GM12878 (cell line): ENCODE measurements around the gene VEGFA. TPM values are rescaled to one million over a fixed set of nuclear protein-coding genes. Genes with fewer than 3 reads are reported as not detected.

Experiments used
- ATAC-seq: fragments of 200-7000 bp; cut with Tn5 transposase; 3 replicates; pipeline ENCODE4 v1.9.1; 2020; ENCODE audit warnings: mild to moderate bottlenecking, moderate library complexity
- BruUV-seq: library from RNA; stranded (reverse); fragments of 400-500 nt; replicated peaks from 2 replicates; lab custom pipeline; 2021; lab: Mats Ljungman, UMichigan
- CTCF ChIA-PET: fragments of 300-600 bp; sonication (Branson Sonifier 250); formaldehyde crosslinking; extraction: SDS; loops from one replicate; lab custom pipeline; 2021; ENCODE audit warnings: inconsistent platforms; lab: Yijun Ruan, JAX
- POLR2A ChIA-PET: fragments of 350-600 bp; formaldehyde crosslinking; extraction: SDS; loops from one replicate; lab custom pipeline; 2021; ENCODE audit warnings: inconsistent platforms; lab: Charles Lee
- RAD21 ChIA-PET: fragments of 300-600 bp; sonication (Branson Sonifier 250); formaldehyde crosslinking; loops from one replicate; lab custom pipeline; 2023; ENCODE audit warnings: antibody characterized with exemption; ENCODE audit not compliant: unreplicated experiment; lab: Charles Lee
- SMC1A ChIA-PET: fragments of 300-600 bp; sonication (Branson Sonifier 250); formaldehyde crosslinking; loops from one replicate; lab custom pipeline; 2023; ENCODE audit not compliant: unreplicated experiment, uncharacterized antibody; lab: Charles Lee
- DNase-seq: peaks from one replicate; pipeline ENCODE4 v3.0.0-alpha.2; 2011; ENCODE audit warnings: low read depth, low spot score
- FAIRE-seq: peaks from 3 replicates; lab custom pipeline; 2011; peaks lifted over from hg19 to GRCh38; lab: Jason Lieb, UNC
- H2AFZ ChIP-seq: 2 replicates; pipeline ENCODE4 v1.6.0; 2011; ENCODE audit warnings: low read depth, low read length, control low read depth; ENCODE audit not compliant: control insufficient read depth
- H3K27ac ChIP-seq: 2 replicates; pipeline ENCODE4 v1.5.1; 2011; ENCODE audit warnings: control low read depth; ENCODE audit not compliant: control insufficient read depth, insufficient read depth
- H3K27me3 ChIP-seq, 2 experiments: replicated peaks in 1 of 2; 2 replicates each; pipeline versions ENCODE4 v1.6.0 to v1.6.1; 2011; ENCODE audit warnings: low read length in 1 of 2; ENCODE audit not compliant: control insufficient read depth in 2 of 2, insufficient read depth in 2 of 2
- H3K36me3 ChIP-seq, 2 experiments: 2 replicates each; pipeline ENCODE4 v1.5.1; 2011; ENCODE audit warnings: low read length in 1 of 2; ENCODE audit not compliant: control insufficient read depth in 2 of 2, insufficient read depth in 2 of 2
- H3K4me1 ChIP-seq: 2 replicates; pipeline ENCODE4 v1.6.1; 2011; ENCODE audit warnings: mild to moderate bottlenecking, low read length, moderate library complexity, mixed read lengths; ENCODE audit not compliant: control insufficient read depth, insufficient read depth
- H3K4me2 ChIP-seq: 2 replicates; pipeline ENCODE4 v1.6.0; 2011; ENCODE audit warnings: control low read depth; ENCODE audit not compliant: control insufficient read depth, insufficient read depth
- H3K4me3 ChIP-seq: fragments of 200-600 bp; sonication (generic); 2 replicates; pipeline ENCODE4 v1.5.1; 2016
- H3K79me2 ChIP-seq: 2 replicates; pipeline ENCODE4 v1.6.0; 2011; ENCODE audit warnings: low read length; ENCODE audit not compliant: control insufficient read depth, insufficient read depth
- H3K9ac ChIP-seq: 2 replicates; pipeline ENCODE4 v1.8.0; 2011; ENCODE audit warnings: low read length, control low read depth, mixed read lengths; ENCODE audit not compliant: control insufficient read depth, insufficient read depth
- H3K9me3 ChIP-seq: replicated peaks from 3 replicates; pipeline ENCODE4 v1.5.1; 2011; ENCODE audit warnings: mild to moderate bottlenecking, low read length; ENCODE audit not compliant: control insufficient read depth, insufficient read depth
- H4K20me1 ChIP-seq: 2 replicates; pipeline ENCODE4 v1.6.0; 2011; ENCODE audit not compliant: control insufficient read depth, insufficient read depth
- ATF3 ChIP-seq: IDR thresholded peaks from 2 replicates; pipeline ENCODE4 v1.6.1; 2011; ENCODE audit warnings: low read depth, mild to moderate bottlenecking, low read length, moderate library complexity, borderline replicate concordance; ENCODE audit errors: extremely low read depth
- HDAC6 ChIP-seq: fragments of 200-600 bp; sonication (generic); IDR thresholded peaks from one replicate; pipeline ENCODE4 v1.8.0; 2017; ENCODE audit warnings: antibody characterized with exemption; ENCODE audit not compliant: unreplicated experiment
- KAT2A ChIP-seq: conservative IDR thresholded peaks from 2 replicates; pipeline ENCODE4 v1.6.1; 2011; ENCODE audit warnings: low read depth, low read length; ENCODE audit not compliant: control insufficient read depth
- MTA2 ChIP-seq: fragments of 450-650 bp; IDR thresholded peaks from 2 replicates; pipeline ENCODE4 v1.6.1; 2016; ENCODE audit warnings: low read depth, mild to moderate bottlenecking, moderate library complexity
- MTA3 ChIP-seq: IDR thresholded peaks from 2 replicates; pipeline ENCODE4 v1.6.1; 2012; ENCODE audit warnings: low read length, inconsistent platforms, borderline replicate concordance
- NFYA ChIP-seq: IDR thresholded peaks from 2 replicates; pipeline ENCODE4 v1.6.1; 2011; ENCODE audit warnings: low read depth, mild to moderate bottlenecking, low read length, improper control_type of control experiment, borderline replicate concordance
- NR2C1 ChIP-seq: fragments of 450-650 bp; IDR thresholded peaks from 2 replicates; pipeline ENCODE4 v1.6.1; 2017; ENCODE audit warnings: antibody characterized with exemption, mild to moderate bottlenecking, moderate library complexity
- PBX3 ChIP-seq: IDR thresholded peaks from 2 replicates; pipeline ENCODE4 v1.6.1; 2011; ENCODE audit warnings: mild to moderate bottlenecking, low read depth, low read length, moderate library complexity; ENCODE audit not compliant: insufficient replicate concordance
- SIN3A ChIP-seq: IDR thresholded peaks from 2 replicates; pipeline ENCODE4 v1.6.1; 2012; ENCODE audit warnings: low read depth, low read length, improper control_type of control experiment
- SMAD5 ChIP-seq: IDR thresholded peaks from 2 replicates; pipeline ENCODE4 v1.6.1; 2016; ENCODE audit warnings: antibody characterized with exemption, low read depth
- SRF ChIP-seq, 2 experiments: IDR thresholded peaks; 2 replicates each; pipeline ENCODE4 v1.6.1; 2011; ENCODE audit warnings: low read depth in 2 of 2, low read length in 2 of 2, mild to moderate bottlenecking in 1 of 2, moderate library complexity in 1 of 2
- STAT3 ChIP-seq: IDR thresholded peaks from 2 replicates; pipeline ENCODE4 v1.6.1; 2011; ENCODE audit warnings: low read depth, low read length, improper control_type of control experiment
- SUPT20H ChIP-seq: IDR thresholded peaks from 2 replicates; pipeline ENCODE4 v1.6.1; 2011; ENCODE audit warnings: low read depth, mild to moderate bottlenecking, low read length, moderate library complexity, borderline replicate concordance; ENCODE audit not compliant: control insufficient read depth
- TAF1 ChIP-seq: IDR thresholded peaks from 2 replicates; pipeline ENCODE4 v1.6.1; 2011; ENCODE audit warnings: mild to moderate bottlenecking, low read depth, low read length, borderline replicate concordance
- TBL1XR1 ChIP-seq: IDR thresholded peaks from 2 replicates; pipeline ENCODE4 v1.6.1; 2012; ENCODE audit warnings: low read depth, low read length, improper control_type of control experiment
- TCF3 ChIP-seq: IDR thresholded peaks from 2 replicates; pipeline ENCODE4 v1.6.1; 2012; ENCODE audit warnings: low read depth, mild to moderate bottlenecking, low read length, borderline replicate concordance; ENCODE audit not compliant: insufficient read depth
- WGBS: methylation state at CpG from one replicate; pipeline ENCODE4 v1.1.6; 2016; ENCODE audit warnings: low lambda C conversion rate; ENCODE audit not compliant: insufficient replicate concordance, insufficient coverage; ENCODE audit errors: missing lambda C conversion rate; 5-methylcytosine and 5-hydroxymethylcytosine counted together
- in situ Hi-C: fragments of 300-500 bp; cut with MboI; formaldehyde crosslinking; loops from 9 replicates; pipeline ENCODE4 v1.14.3; 2018; ENCODE audit warnings: mixed read lengths
- intact Hi-C: fragments of 100-400 bp; cut with micrococcal nuclease; formaldehyde crosslinking; loops from one replicate; pipeline ENCODE4 v1.14.2; 2022; ENCODE audit not compliant: unreplicated experiment
- polyA plus RNA-seq, 11 experiments: library from polyadenylated mRNA; depleted of rRNA in 4 of 11; unstranded in 6 of 11; stranded (reverse) in 5 of 11; fragments of >200 nt; fragmentation: Nextera tagmentation in 4 of 11; fragmentation: Illumina TruSeq in 1 of 11; extraction: Ambion mirVana in 4 of 11; extraction: Trizol in 1 of 11; gene quantifications; 1 replicate in 1 of 11; 2 replicates in 10 of 11; pipeline versions ENCODE4 v1.2.1 to v1.2.3, GENCODE V29; 2011 to 2016; ENCODE audit warnings: inconsistent platforms in 2 of 11, missing spikeins in 2 of 11, low read depth in 1 of 11
- total RNA-seq, 4 experiments: library from RNA; depleted of rRNA in 3 of 4; stranded (reverse); fragments of >200 nt in 3 of 4; fragmentation: Illumina TruSeq in 1 of 4; extraction: Trizol in 1 of 4; gene quantifications; 2 replicates each; pipeline versions ENCODE4 v1.2.1 to v1.2.3, GENCODE V29; 2013 to 2021

VEGFA gene
- total and polyA plus RNA-seq, 10 of the 15 experiments (the other 5 are each of a cell fraction or from before 2014, with no cell fraction given) = 0.96 to 140 (median 16.9) TPM

GRCh38 chr6:43742931-43743632, 26.9 kb upstream of the VEGFA start:
- H3K27me3 ChIP-seq = no peaks in the 10 kb centered on the region
- no peak overlapping the region for H3K4me2 ChIP-seq
- no peak for TF ChIP-seq STAT3
- no peak for TF ChIP-seq SUPT20H
- TF ChIP-seq TAF1 = no peak
- TF ChIP-seq KAT2A = no peak
- no peak for TF ChIP-seq HDAC6
- no peak for TF ChIP-seq NR2C1
- TF ChIP-seq TBL1XR1 = no peak
- TF ChIP-seq PBX3 = no peak
- no peak for TF ChIP-seq MTA3
- no peak for TF ChIP-seq MTA2
- no peak for TF ChIP-seq SRF (IDR thresholded peaks at IDR 0.05; ENCODE audit: low read depth in 2 of 2, low read length in 2 of 2)
- no peak for TF ChIP-seq SIN3A
- no peak for TF ChIP-seq NFYA
- no peak for TF ChIP-seq TCF3
- TF ChIP-seq ATF3 = no peak
- no peak for TF ChIP-seq SMAD5
- intact Hi-C loops = no loop called here
- no peak for DNase-seq
- no peak for FAIRE-seq
- no peak overlapping the region for H3K4me3 ChIP-seq
- RAD21 ChIA-PET = no interaction called here
- in situ Hi-C loops = no loop called here
- H3K79me2 ChIP-seq = no peaks in the 10 kb centered on the region
- H2AFZ ChIP-seq = no peak overlapping the region
- no peak for ATAC-seq
- SMC1A ChIA-PET = interaction anchor here (1.5 kb wide), 1 partner anchor 56 kb away, joined by 3 read pairs; no protein-coding TSS in a partner anchor
- no peaks in the 10 kb centered on the region for H3K36me3 ChIP-seq
- no peaks in the 10 kb centered on the region for H4K20me1 ChIP-seq
- POLR2A ChIA-PET = interaction anchor here (1.0 to 2.1 kb wide), 2 partner anchors 10 to 18 kb away, joined by 4 to 5 read pairs; no protein-coding TSS in a partner anchor
- no peak overlapping the region for H3K9ac ChIP-seq
- BruUV-seq = no TSS peak
- no peak overlapping the region for H3K27ac ChIP-seq
- CTCF ChIA-PET = interaction anchor here (0.6 to 3.5 kb wide), 8 partner anchors 11 to 465 kb away, joined by 3 to 13 read pairs (median 5); partner anchors contain the start of gene VEGFA
- 29% methylated on average over 9 of the region's 9 CpGs for WGBS
- no peaks in the 10 kb centered on the region for H3K9me3 ChIP-seq
- H3K4me1 ChIP-seq = no peaks in the 10 kb centered on the region
